Amygdala (tissue), 56 donors: ENCODE measurements around the gene PICALM.
"Not testable (repeated sequence)": the region's sequence is repeated elsewhere in the genome, so short reads cannot be mapped to it uniquely, and the experiment has no call there.

ENCODE experiments used
- DNase-seq, 56 donors: peaks; one replicate each; lab custom pipeline; 2025; lab: John Stamatoyannopoulos, UW

Gene PICALM

GRCh38 chr11:85947431-85948272 lies 121.2 kb downstream of the PICALM start:
- DNase-seq, result peak in 7 of 56 donors; percentile 11 to 49 (median 22)

GRCh38 chr11:85946221-85946620 lies 122.7 kb downstream of the PICALM start:
- DNase-seq, result peak in 1 of 56 donors; percentile 26

- no peak for DNase-seq
Measured at GRCh38 chr11:85945788-85946187, 123.1 kb downstream of the PICALM start.

- no peak for DNase-seq
Measured at GRCh38 chr11:85945296-85945695, 123.6 kb downstream of the PICALM start.

- DNase-seq, result peak in 37 of 56 donors; percentile 5 to 79 (median 25)
Measured at GRCh38 chr11:85941380-85941973, 127.4 kb downstream of the PICALM start.

DNA sequence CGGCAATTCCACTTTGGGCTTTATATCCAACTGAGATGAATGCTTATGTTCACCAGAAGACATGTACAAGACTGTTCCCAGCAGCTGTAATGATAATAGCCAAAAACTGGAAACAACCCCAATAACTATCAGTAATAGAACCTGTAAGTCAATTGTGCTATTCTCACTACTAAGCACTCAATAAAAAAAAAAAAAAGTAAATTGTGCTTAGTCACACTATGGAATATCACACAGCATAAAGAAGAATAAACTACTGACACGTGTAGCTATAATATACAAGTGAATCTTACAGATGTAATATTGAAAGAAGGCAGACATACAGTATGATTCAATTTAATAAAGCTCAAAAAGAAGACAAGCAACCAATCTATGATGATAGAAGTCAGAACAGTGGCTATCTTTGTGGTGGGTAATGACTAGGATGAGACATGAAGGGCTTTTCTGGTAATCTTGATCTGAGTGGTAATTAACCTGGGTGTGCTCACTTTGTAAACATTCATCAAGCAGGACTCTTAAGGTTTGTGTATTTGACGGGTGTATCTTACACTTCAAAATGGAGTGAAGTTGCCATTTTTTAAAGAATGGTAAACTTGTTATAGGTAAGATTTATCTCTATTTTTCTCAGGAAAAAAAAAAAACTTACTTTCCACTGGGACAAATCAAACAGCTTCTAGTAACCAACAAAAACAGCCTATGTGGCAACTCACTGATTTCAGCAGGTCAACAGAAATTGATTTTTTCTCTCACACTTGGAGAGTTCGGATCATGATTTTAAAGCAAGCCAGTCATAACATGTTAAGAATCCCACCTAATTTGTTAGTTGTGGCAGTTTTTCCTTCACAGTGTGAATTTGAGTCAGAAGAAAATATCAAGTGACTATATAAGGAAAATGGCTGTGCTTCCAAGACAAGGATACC lies 129.5 kb downstream of the PICALM start:
- no peak for DNase-seq

DNA sequence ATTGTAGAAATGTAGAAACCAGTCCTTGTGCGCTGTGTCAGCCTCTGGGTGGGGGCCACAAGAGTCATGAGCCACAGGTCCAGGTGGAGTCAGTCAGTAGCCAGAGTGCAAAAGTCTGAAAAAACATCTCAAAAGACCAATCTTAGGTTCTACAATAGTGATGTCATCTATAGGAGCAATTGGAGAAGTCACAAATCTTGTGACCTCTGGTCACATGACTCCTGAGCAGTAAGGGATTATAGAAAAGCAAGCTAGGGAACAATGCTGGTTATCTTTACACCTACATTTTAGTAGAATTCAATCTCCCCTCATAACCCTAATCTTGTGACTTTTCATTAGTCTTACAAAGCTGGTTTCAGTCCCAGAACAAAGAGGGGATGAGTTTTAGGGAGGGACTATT lies 131.0 kb downstream of the PICALM start:
- no peak for DNase-seq

DNA sequence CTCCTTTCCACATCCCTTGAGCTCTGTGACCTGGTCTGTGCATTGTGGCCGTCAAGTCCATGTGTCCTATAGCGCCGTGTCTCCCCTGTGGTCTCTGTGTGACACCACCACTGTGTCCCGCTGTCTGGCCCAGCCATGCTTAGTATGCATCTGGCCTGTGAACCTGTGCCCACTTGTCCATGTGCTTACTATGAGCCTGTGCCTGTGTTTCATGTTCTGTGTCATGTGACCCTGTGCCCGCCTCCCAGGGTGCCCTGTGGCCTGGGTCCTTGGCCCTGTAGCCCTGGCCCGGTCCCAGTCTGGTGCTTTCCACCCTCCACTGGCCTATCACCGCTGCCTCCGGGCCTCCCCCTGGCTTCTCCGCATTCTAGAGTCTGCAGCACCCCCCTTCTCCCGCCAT lies 133.1 kb downstream of the PICALM start:
- DNase-seq, result no peak

DNA sequence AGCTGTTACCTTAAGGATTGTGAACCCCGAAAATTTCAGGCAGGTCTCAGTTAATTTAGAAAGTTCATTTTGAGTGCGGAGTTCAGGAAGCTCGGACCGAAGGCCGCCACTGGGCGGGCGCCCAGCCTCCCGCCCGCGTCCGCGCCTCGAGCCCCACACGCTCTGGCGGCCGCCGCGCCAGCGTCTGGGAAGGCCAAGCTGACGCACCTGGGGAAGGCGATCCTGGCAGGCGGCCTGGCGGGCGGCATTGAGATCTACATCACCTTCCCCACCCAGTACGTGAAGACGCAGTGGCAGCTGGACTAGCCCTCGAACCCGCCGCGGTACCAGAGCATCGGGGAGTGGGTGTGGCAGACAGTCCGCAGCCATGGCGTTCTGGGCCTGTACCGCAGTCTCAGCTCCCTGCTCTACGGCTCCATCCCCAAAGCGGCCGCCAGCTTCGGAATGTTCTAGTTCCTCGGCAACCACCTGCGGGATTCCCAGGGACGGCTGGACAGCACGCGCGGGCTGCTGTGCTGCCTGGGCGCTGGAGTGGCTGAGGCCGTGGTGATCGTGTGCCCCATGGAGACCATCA lies 134.2 kb downstream of the PICALM start:
- no peak for DNase-seq

DNA sequence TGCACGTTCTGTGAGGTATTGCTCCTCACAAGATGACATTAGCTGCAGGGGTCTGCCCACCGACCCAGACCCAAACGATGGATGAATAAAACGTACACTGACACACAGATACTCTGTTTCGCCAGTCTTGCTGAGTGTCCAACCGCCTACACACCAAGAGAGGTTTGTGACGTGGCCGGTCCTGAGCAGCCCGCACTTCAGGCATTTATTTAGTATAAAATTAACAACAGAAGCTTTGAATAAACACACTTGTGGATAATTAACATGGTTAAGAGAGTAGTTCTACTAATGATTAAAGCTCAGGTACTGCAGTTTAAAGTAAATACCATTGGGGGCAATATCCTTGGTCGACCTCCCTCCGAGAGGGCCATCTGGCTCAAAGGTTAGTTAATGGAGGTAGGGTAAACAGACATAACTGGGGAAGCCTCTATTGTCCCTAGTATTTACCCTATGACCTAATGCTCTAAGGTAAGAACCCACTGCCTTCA lies 138.0 kb downstream of the PICALM start:
- DNase-seq, result no peak

DNA sequence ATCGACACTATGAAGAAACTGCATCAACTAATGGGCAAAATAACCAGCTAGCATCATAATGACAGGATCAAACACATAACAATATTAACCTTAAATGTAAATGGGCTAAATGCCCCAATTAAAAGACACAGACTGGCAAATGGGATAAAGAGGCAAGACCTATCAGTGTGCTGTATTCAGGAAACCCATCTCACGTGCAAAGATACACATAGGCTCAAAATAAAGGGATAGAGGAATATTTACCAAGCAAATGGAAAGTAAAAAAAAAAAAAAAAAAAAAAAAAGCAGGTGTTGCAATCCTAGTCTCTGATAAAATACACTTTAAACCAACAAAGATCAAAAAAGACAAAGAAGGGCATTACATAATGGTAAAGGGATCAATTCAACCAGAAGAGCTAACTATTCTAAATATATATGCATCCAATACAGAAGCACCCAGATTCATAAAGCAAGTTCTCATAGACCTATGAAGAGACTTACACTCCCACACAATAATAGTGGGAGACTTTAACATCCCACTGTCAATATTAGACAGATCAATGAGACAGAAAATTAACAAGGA lies 142.2 kb downstream of the PICALM start:
- not testable (repeated sequence) for DNase-seq

DNA sequence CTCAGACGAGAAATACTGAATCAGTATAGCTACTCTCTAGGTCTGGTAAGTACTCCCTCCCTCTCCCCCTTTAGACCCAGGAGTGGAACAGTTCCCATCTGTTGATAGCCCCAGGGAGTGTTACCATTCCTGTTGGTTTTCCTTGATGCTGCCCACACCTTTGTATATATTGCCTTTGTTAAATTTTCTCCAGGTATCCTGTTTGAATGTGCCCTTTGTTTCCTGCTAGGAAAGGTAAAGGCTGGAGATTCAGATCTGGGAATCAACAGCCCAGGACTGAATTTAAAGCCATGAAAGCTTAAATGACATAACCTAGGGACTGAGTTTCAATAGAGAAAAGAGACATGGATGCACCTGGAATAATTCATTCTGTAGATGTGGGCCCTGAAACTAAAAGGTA lies 145.4 kb downstream of the PICALM start:
- no peak for DNase-seq

- DNase-seq, result no peak
Measured at GRCh38 chr11:85922367-85922766, 146.5 kb downstream of the PICALM start.

DNA sequence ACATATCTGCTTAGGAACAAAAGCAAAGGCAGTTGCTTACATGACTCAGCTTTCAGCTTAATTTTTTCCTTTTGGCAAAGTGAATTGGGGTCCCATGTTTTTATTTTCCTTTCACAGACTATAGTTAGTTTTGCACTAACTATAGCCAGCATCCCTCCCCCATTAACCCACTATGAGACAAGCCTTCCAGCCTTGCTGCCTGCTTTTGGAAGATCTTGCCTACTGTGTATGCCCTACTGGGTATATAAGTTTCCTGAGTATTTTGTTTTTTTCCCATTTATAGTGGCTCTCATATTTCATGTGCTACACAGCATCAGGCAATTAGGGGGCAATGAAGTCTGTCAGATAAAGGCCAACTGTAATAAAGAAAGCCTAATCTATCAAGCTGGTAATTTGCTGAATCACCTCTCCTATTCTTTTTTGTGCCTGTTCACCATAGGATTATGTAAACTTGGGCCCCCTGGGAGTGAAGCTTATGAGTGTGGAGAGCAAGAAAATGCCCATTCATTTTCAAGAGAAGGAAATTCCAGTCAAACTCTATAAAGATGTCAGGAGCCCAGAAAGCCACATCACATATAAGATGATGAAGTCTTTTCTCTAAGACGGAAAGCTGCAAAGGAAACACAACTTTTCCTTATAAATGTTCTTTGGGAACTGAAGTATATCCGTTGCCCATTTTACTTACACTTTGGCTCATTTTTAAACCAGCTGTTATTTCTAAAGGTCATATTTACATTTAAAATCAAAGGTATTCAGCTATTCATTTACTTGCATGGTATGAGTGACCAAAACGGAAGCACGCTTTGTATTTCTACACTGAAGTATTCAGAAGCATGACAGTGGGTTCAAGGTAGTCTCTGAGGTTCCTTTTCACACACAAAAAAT lies 149.7 kb downstream of the PICALM start:
- DNase-seq, result no peak

DNA sequence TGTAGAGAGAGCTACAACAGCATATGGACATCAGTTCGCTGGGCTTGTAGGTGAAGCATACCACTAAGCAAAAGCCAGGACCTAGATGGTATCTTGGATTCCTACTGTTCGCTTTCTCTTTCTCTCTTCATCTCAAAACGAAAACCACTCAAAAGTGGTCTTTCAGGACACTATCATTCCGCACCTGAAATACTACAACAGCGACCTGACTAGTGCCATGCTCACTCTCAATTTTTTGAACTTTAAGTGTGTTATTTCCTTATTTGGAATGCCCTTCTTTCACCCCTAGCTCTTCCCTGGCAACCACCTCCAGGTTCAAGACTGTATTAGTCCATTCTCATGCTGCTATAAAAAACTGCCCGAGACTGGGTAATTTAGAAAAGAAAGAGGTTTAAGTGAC lies 154.5 kb downstream of the PICALM start:
- no peak for DNase-seq

GRCh38 chr11:85913513-85913912 lies 155.4 kb downstream of the PICALM start:
- no peak for DNase-seq

GRCh38 chr11:85912414-85912813 lies 156.5 kb downstream of the PICALM start:
- DNase-seq, result no peak
